GM23338 (cell line): ENCODE measurements around the gene SUPT3H. TPM values are rescaled to one million over a fixed set of nuclear protein-coding genes. Genes with fewer than 3 reads are reported as not detected.

Experiments
- ATAC-seq: fragments of 200-7000 bp; cut with Tn5 transposase; 3 replicates; pipeline ENCODE4 v1.9.1; 2020
- DNase-seq: peaks from one replicate; pipeline ENCODE4 v3.0.0-alpha.2; 2015; ENCODE audit warnings: low spot score
- H2AFZ ChIP-seq: fragments of 200-600 bp; sonication (generic); 2 replicates; pipeline ENCODE4 v1.8.0; 2016; ENCODE audit warnings: antibody characterized with exemption, mild to moderate bottlenecking, moderate library complexity
- H3F3A ChIP-seq: fragments of 200-600 bp; sonication (generic); replicated peaks from 2 replicates; pipeline ENCODE4 v1.8.0; 2017; ENCODE audit warnings: antibody characterized with exemption, mixed run types, low read depth
- H3K27ac ChIP-seq: fragments of 200-600 bp; sonication (generic); 2 replicates; pipeline ENCODE4 v1.6.1; 2016; ENCODE audit warnings: low read depth
- H3K27me3 ChIP-seq: fragments of 200-600 bp; sonication (generic); 2 replicates; pipeline ENCODE4 v1.8.0; 2016; ENCODE audit warnings: mild to moderate bottlenecking, mixed run types, moderate library complexity; ENCODE audit not compliant: insufficient read depth
- H3K36me3 ChIP-seq: fragments of 200-600 bp; sonication (generic); 2 replicates; pipeline ENCODE4 v1.8.0; 2016; ENCODE audit warnings: mild to moderate bottlenecking; ENCODE audit not compliant: insufficient read depth
- H3K4me1 ChIP-seq: fragments of 200-600 bp; sonication (generic); 2 replicates; pipeline ENCODE4 v1.8.0; 2016; ENCODE audit warnings: mild to moderate bottlenecking, moderate library complexity; ENCODE audit not compliant: insufficient read depth
- H3K4me2 ChIP-seq: fragments of 200-600 bp; sonication (generic); 2 replicates; pipeline ENCODE4 v1.7.1; 2017; ENCODE audit warnings: mixed run types
- H3K4me3 ChIP-seq: fragments of 200-600 bp; sonication (generic); 2 replicates; pipeline ENCODE4 v1.6.1; 2016; ENCODE audit warnings: mixed run types
- H3K79me2 ChIP-seq: fragments of 200-600 bp; sonication (generic); replicated peaks from 2 replicates; pipeline ENCODE4 v1.8.0; 2017; ENCODE audit warnings: mild to moderate bottlenecking; ENCODE audit not compliant: insufficient read depth
- H3K9me2 ChIP-seq: fragments of 200-600 bp; sonication (generic); 2 replicates; pipeline ENCODE4 v1.8.0; 2017; ENCODE audit not compliant: insufficient read depth
- H4K20me1 ChIP-seq: fragments of 200-600 bp; sonication (generic); replicated peaks from 2 replicates; pipeline ENCODE4 v1.8.0; 2017; ENCODE audit warnings: mild to moderate bottlenecking; ENCODE audit not compliant: insufficient read depth
- H3K27ac Mint-ChIP-seq: 2 replicates; pipeline ENCODE4 v1.8.0; 2020; ENCODE audit warnings: inconsistent platforms, mild to moderate bottlenecking, moderate library complexity, mixed read lengths
- H3K27me3 Mint-ChIP-seq: 3 replicates; pipeline ENCODE4 v1.8.0; 2022; ENCODE audit warnings: low read depth, mild to moderate bottlenecking, moderate library complexity, mixed read lengths, inconsistent platforms; ENCODE audit not compliant: insufficient read depth, poor library complexity
- H3K36me3 Mint-ChIP-seq: 3 replicates; pipeline ENCODE4 v1.8.0; 2021; ENCODE audit warnings: low read depth, mild to moderate bottlenecking, inconsistent platforms, moderate library complexity, mixed read lengths
- H3K4me1 Mint-ChIP-seq: 3 replicates; pipeline ENCODE4 v1.8.0; 2020; ENCODE audit warnings: mild to moderate bottlenecking, inconsistent platforms, mixed read lengths
- H3K4me3 Mint-ChIP-seq: 3 replicates; pipeline ENCODE4 v1.8.0; 2021; ENCODE audit warnings: moderate library complexity, mild to moderate bottlenecking, inconsistent platforms, mixed read lengths
- H3K9me3 Mint-ChIP-seq: 3 replicates; pipeline ENCODE4 v1.8.0; 2020; ENCODE audit warnings: moderate library complexity, mild to moderate bottlenecking, inconsistent platforms, mixed read lengths
- CTCF ChIP-seq, 2 experiments: fragments of 200-600 bp in 1 of 2; sonication (generic) in 1 of 2; conservative IDR thresholded peaks; 2 replicates each; pipeline versions ENCODE4 v1.5.1 to v1.6.1; 2016 to 2017; ENCODE audit warnings: antibody characterized with exemption in 2 of 2, low read depth in 2 of 2, mild to moderate bottlenecking in 2 of 2, moderate library complexity in 1 of 2
- EZH2 ChIP-seq: fragments of 200-600 bp; sonication (generic); IDR thresholded peaks from one replicate; pipeline ENCODE4 v1.8.0; 2017; ENCODE audit warnings: antibody characterized with exemption, mild to moderate bottlenecking, low read depth; ENCODE audit not compliant: unreplicated experiment
- EZH2phosphoT487 ChIP-seq: fragments of 200-600 bp; sonication (generic); IDR thresholded peaks from one replicate; pipeline ENCODE4 v1.8.1; 2018; ENCODE audit warnings: antibody characterized with exemption; ENCODE audit not compliant: unreplicated experiment
- POLR2AphosphoS5 ChIP-seq: IDR thresholded peaks from 2 replicates; pipeline ENCODE4 v1.6.1; 2016; ENCODE audit warnings: antibody characterized with exemption, low read depth
- ZNF114 ChIP-seq: fragments of 250-450 bp; sonication (Bioruptor Pico); IDR thresholded peaks from 2 replicates; pipeline ENCODE4 v1.5.0; 2020; ENCODE audit warnings: mild to moderate bottlenecking, moderate library complexity
- ZNF331 ChIP-seq: fragments of 250-450 bp; sonication (Bioruptor Pico); IDR thresholded peaks from 2 replicates; pipeline ENCODE4 v1.5.0; 2020; ENCODE audit warnings: low read depth, mild to moderate bottlenecking, moderate library complexity
- ZNF462 ChIP-seq: fragments of 250-450 bp; sonication (Bioruptor Pico); IDR thresholded peaks from 2 replicates; pipeline ENCODE4 v1.5.0; 2020; ENCODE audit warnings: mild to moderate bottlenecking, moderate library complexity
- polyA plus RNA-seq: library from polyadenylated mRNA; unstranded; fragments of >200 nt; fragmentation: Nextera tagmentation; extraction: Ambion mirVana; gene quantifications from 2 replicates; pipeline ENCODE4 v1.2.1, GENCODE V29; 2016
- total RNA-seq: library from RNA; depleted of rRNA; stranded (reverse); fragments of >200 nt; shearing (Covaris generic); gene quantifications from 2 replicates; pipeline ENCODE4 v1.2.3, GENCODE V29; 2014

Gene SUPT3H
- total and polyA plus RNA-seq, 2 experiments from 2014 or later, result 11.4 to 30.1 TPM

- TF ChIP-seq ZNF331 (CRISPR knock-in tag), result no peak
- no peak for TF ChIP-seq EZH2
- no peak for TF ChIP-seq POLR2AphosphoS5
- TF ChIP-seq ZNF462 (CRISPR knock-in tag), result no peak
- TF ChIP-seq ZNF114, result no peak
These were observed 522.9 kb downstream of the SUPT3H start (continued) for GRCh38 chr6:44854712-44855443.

- Histone ChIP-seq H4K20me1 (no peaks in the 10 kb centered on the region), H3K4me2 (no peak overlapping the region), H3K4me1 (no peaks in the 10 kb centered on the region), H3K79me2 (no peaks in the 10 kb centered on the region), H3K4me3 (no peak overlapping the region), H3K36me3 (no peaks in the 10 kb centered on the region), H2AFZ (no peak overlapping the region), H3K27me3 (no peaks in the 10 kb centered on the region), H3K9me2 (no peaks in the 10 kb centered on the region), H3K27ac (no peak overlapping the region), H3F3A (no peaks in the 10 kb centered on the region)
- TF ChIP-seq EZH2phosphoT487 (no peak), CTCF (conservative IDR thresholded peaks at IDR 0.05; ENCODE audit: low read depth in 2 of 2) (no peak)
- Mint-ChIP-seq H3K27me3 (no peaks in the 10 kb centered on the region), H3K9me3 (no peaks in the 10 kb centered on the region), H3K4me3 (no peak overlapping the region), H3K27ac (no peak overlapping the region), H3K4me1 (no peaks in the 10 kb centered on the region; the same call in 2 of the 3 replicates), H3K36me3 (no peaks in the 10 kb centered on the region)
- ATAC-seq (no peak), DNase-seq (no peak)
These were observed 526.6 kb downstream of the SUPT3H start for GRCh38 chr6:44851176-44851575.
